ENCODE measurements around the gene GABBR2. TPM values are rescaled to one million over a fixed set of nuclear protein-coding genes. Genes with fewer than 3 reads are reported as not detected.

Gene GABBR2
- total and polyA plus RNA-seq, 2 of the 8 experiments (the other 6 are each of a cell fraction or from before 2014, with no cell fraction given) = 0.50 to 1.2 TPM

- DNase-seq (ENCODE audit: low read depth in 1 of 2, low spot score in 2 of 2) = no peak
- Histone ChIP-seq H2AFZ (ENCODE audit: low read length) (no peak overlapping the region), H4K8ac (ENCODE audit: extremely low read depth, insufficient read depth, low read length) (no peak overlapping the region), H3K18ac (ENCODE audit: extremely low read depth, low read length) (no peak overlapping the region), H2BK20ac (ENCODE audit: low read length) (no peak overlapping the region), H4K91ac (replicated peaks; ENCODE audit: insufficient read length, low read length) (no peak overlapping the region), H2BK15ac (ENCODE audit: low read length) (no peak overlapping the region), H3K4me1 (replicated peaks in 1 of 4; ENCODE audit: control insufficient read depth in 3 of 4, insufficient read depth in 4 of 4, low read length in 3 of 4) (no peaks in the 10 kb centered on the region), H2BK12ac (ENCODE audit: low read depth, low read length) (no peak overlapping the region), H3K56ac (replicated peaks; ENCODE audit: insufficient read length, low read depth, low read length) (no peak overlapping the region), H3K27me3 (replicated peaks in 1 of 4; ENCODE audit: control insufficient read depth in 3 of 4, extremely low read depth in 1 of 4, insufficient read depth in 3 of 4, low read length in 3 of 4) (no peaks in the 10 kb centered on the region), H3K4ac (replicated peaks; ENCODE audit: insufficient read length, low read depth, low read length) (no peak overlapping the region), H3K4me3 (ENCODE audit: extremely low read depth in 1 of 4, insufficient read depth in 2 of 4, low read depth in 3 of 4, low read length in 4 of 4) (no peak overlapping the region), H3K36me3 (ENCODE audit: control insufficient read depth in 2 of 4, insufficient read depth in 4 of 4, low read length in 3 of 4) (no peaks in the 10 kb centered on the region), H3K9me3 (ENCODE audit: insufficient read depth in 2 of 2, low read depth in 1 of 2, low read length in 1 of 2) (no peaks in the 10 kb centered on the region), H2BK120ac (replicated peaks; ENCODE audit: low read depth, low read length) (no peak overlapping the region), H3K4me2 (ENCODE audit: insufficient read depth in 1 of 2, low read depth in 2 of 2, low read length in 2 of 2) (no peak overlapping the region), H4K20me1 (replicated peaks in 1 of 2; ENCODE audit: control insufficient read depth in 1 of 2, insufficient read depth in 2 of 2, low read length in 2 of 2) (no peaks in the 10 kb centered on the region), H3K79me1 (ENCODE audit: low read depth, low read length) (no peaks in the 10 kb centered on the region), H2AK5ac (ENCODE audit: low read depth, low read length) (no peak overlapping the region), H2BK5ac (ENCODE audit: low read depth, low read length) (no peak overlapping the region), H3K23ac (ENCODE audit: insufficient read length) (no peak overlapping the region), H3K27ac (ENCODE audit: low read depth, low read length) (no peak overlapping the region), H3K79me2 (ENCODE audit: control insufficient read depth in 1 of 2, insufficient read depth in 2 of 2, low read length in 2 of 2) (no peaks in the 10 kb centered on the region), H3K14ac (ENCODE audit: insufficient read length) (no peak overlapping the region), H3K9ac (replicated peaks in 1 of 4; ENCODE audit: extremely low read depth in 1 of 4, low read depth in 3 of 4, low read length in 3 of 4) (no peak overlapping the region), H3K23me2 (ENCODE audit: low read depth, low read length) (no peaks in the 10 kb centered on the region; the same call in 1 of the 2 replicates), H4K5ac (ENCODE audit: insufficient read length, low read depth, low read length) (no peak overlapping the region)
- FAIRE-seq = no peak
- CTCF ChIA-PET (ENCODE audit: partially characterized antibody) = interaction anchor here (0.7 kb wide), 1 partner anchor 179 kb away, joined by 4 read pairs; no protein-coding TSS in a partner anchor
- 88% methylated on average over 6 of the region's 6 CpGs; no CpG with 5 or more reads in 1 of the 2 experiments for WGBS, 2 experiments (ENCODE audit: extremely low coverage in 1 of 2, insufficient coverage in 1 of 2, insufficient read length in 1 of 2, insufficient replicate concordance in 2 of 2, low coverage in 1 of 2, low lambda C conversion rate in 2 of 2, missing lambda C conversion rate in 1 of 2)
- TF ChIP-seq MAX (IDR thresholded peaks at IDR 0.05) (no peak), SP2 (IDR thresholded peaks at IDR 0.05; ENCODE audit: low read length) (no peak), TAF7 (optimal IDR thresholded peaks at IDR 0.05; ENCODE audit: borderline replicate concordance, low read depth, low read length) (no peak), TAF1 (IDR thresholded peaks at IDR 0.05; ENCODE audit: low read depth, low read length) (no peak), ZNF274 (IDR thresholded peaks at IDR 0.05; ENCODE audit: borderline replicate concordance, extremely low read depth, low read length) (no peak), PHF8 (conservative IDR thresholded peaks at IDR 0.05; ENCODE audit: low read depth, low read length) (no peak), BACH1 (IDR thresholded peaks at IDR 0.05; ENCODE audit: low read length) (no peak), ASH2L (IDR thresholded peaks at IDR 0.05; ENCODE audit: low read length) (no peak), HDAC2 (IDR thresholded peaks at IDR 0.05; ENCODE audit: borderline replicate concordance in 1 of 2, low read depth in 2 of 2, low read length in 2 of 2) (no peak), EGR1 (IDR thresholded peaks at IDR 0.05; ENCODE audit: borderline replicate concordance, low read depth, low read length) (no peak), BCL11A (IDR thresholded peaks at IDR 0.05; ENCODE audit: low read depth in 2 of 2, low read length in 2 of 2) (no peak), MAFK (IDR thresholded peaks at IDR 0.05; ENCODE audit: low read depth, low read length) (no peak), SP1 (IDR thresholded peaks at IDR 0.05; ENCODE audit: low read depth, low read length) (no peak), SP4 (IDR thresholded peaks at IDR 0.05; ENCODE audit: low read length) (no peak)
- TF ChIP-seq, protein P1, sequence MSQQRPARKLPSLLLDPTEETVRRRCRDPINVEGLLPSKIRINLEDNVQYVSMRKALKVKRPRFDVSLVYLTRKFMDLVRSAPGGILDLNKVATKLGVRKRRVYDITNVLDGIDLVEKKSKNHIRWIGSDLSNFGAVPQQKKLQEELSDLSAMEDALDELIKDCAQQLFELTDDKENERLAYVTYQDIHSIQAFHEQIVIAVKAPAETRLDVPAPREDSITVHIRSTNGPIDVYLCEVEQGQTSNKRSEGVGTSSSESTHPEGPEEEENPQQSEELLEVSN (IDR thresholded peaks at IDR 0.05) = no peak
- POLR2A ChIA-PET (ENCODE audit: partially characterized antibody) = no interaction called here
Measured at GRCh38 chr9:98345011-98345410, 363.7 kb downstream of the GABBR2 start.

All from H1 (cell line).